HL-60 (cell line): ENCODE results near the gene DUSP28.

Experiments
- GABPA ChIP-seq: IDR thresholded peaks from 2 replicates; pipeline ENCODE4 v1.6.1; 2012; ENCODE audit warnings: low read depth
- POLR2AphosphoS5 ChIP-seq: IDR thresholded peaks from 2 replicates; pipeline ENCODE4 v1.6.1; 2012; ENCODE audit warnings: low read depth
- TF ChIP-seq, protein P1 (sequence below): IDR thresholded peaks from one replicate; pipeline ENCODE4 v1.5.1; 2011; ENCODE audit warnings: low read length, control low read depth, inconsistent platforms; ENCODE audit not compliant: insufficient read depth
- TF ChIP-seq, protein P2 (sequence below): IDR thresholded peaks from 2 replicates; pipeline ENCODE4 v1.6.1; 2012; ENCODE audit warnings: low read depth; ENCODE audit not compliant: insufficient replicate concordance

DNA sequence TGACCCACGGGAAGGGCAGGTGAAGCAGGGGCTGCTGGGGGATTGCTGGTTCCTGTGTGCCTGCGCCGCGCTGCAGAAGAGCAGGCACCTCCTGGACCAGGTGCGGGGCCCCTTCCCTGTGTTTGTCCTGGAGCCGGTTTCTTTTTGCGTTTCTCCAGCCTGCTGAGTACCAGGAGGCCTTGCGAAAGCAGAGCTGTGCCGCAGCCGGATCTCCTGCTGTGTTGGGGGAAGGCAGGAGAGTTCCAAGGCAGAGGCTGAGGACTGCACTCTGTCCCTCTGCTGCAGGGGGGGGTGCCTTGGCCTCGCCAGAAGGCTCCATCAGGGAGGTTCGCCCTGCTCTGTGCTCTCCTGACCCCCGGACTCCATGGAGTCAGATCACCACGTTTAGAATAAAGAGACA lies 29.2 kb downstream of the DUSP28 start:
- TF ChIP-seq, protein P1, sequence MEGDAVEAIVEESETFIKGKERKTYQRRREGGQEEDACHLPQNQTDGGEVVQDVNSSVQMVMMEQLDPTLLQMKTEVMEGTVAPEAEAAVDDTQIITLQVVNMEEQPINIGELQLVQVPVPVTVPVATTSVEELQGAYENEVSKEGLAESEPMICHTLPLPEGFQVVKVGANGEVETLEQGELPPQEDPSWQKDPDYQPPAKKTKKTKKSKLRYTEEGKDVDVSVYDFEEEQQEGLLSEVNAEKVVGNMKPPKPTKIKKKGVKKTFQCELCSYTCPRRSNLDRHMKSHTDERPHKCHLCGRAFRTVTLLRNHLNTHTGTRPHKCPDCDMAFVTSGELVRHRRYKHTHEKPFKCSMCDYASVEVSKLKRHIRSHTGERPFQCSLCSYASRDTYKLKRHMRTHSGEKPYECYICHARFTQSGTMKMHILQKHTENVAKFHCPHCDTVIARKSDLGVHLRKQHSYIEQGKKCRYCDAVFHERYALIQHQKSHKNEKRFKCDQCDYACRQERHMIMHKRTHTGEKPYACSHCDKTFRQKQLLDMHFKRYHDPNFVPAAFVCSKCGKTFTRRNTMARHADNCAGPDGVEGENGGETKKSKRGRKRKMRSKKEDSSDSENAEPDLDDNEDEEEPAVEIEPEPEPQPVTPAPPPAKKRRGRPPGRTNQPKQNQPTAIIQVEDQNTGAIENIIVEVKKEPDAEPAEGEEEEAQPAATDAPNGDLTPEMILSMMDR = no peak
- TF ChIP-seq POLR2AphosphoS5 = no peak
- TF ChIP-seq, protein P2, sequence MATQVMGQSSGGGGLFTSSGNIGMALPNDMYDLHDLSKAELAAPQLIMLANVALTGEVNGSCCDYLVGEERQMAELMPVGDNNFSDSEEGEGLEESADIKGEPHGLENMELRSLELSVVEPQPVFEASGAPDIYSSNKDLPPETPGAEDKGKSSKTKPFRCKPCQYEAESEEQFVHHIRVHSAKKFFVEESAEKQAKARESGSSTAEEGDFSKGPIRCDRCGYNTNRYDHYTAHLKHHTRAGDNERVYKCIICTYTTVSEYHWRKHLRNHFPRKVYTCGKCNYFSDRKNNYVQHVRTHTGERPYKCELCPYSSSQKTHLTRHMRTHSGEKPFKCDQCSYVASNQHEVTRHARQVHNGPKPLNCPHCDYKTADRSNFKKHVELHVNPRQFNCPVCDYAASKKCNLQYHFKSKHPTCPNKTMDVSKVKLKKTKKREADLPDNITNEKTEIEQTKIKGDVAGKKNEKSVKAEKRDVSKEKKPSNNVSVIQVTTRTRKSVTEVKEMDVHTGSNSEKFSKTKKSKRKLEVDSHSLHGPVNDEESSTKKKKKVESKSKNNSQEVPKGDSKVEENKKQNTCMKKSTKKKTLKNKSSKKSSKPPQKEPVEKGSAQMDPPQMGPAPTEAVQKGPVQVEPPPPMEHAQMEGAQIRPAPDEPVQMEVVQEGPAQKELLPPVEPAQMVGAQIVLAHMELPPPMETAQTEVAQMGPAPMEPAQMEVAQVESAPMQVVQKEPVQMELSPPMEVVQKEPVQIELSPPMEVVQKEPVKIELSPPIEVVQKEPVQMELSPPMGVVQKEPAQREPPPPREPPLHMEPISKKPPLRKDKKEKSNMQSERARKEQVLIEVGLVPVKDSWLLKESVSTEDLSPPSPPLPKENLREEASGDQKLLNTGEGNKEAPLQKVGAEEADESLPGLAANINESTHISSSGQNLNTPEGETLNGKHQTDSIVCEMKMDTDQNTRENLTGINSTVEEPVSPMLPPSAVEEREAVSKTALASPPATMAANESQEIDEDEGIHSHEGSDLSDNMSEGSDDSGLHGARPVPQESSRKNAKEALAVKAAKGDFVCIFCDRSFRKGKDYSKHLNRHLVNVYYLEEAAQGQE = no peak
- TF ChIP-seq GABPA = no peak
